ENCODE measurements around the gene ZNF841.

GRCh38 chr19:52099497-52100138 is 4.1 kb upstream of the ZNF841 start:
- TF ChIP-seq CTCF (IDR thresholded peaks at IDR 0.05) (no peak), EZH2 (IDR thresholded peaks at IDR 0.05; ENCODE audit: borderline replicate concordance, insufficient read depth, low read depth, low read length, poor library complexity, severe bottlenecking) (no peak)
